MCF 10A (cell line): Measurements from ENCODE around the gene POLR1C. TPM values are rescaled to one million over a fixed set of nuclear protein-coding genes. Genes with fewer than 3 reads are reported as not detected.

Experiments
- BruUV-seq: library from RNA; stranded (reverse); fragments of 400-500 nt; replicated peaks from 2 replicates; lab custom pipeline; 2021; lab: Mats Ljungman, UMichigan
- CTCF ChIA-PET: fragments of 300-600 bp; sonication (Branson Sonifier 250); formaldehyde crosslinking; extraction: SDS; loops from one replicate; lab custom pipeline; 2021; ENCODE audit warnings: antibody characterized with exemption, inconsistent platforms; lab: Yijun Ruan, JAX
- POLR2A ChIA-PET: fragments of 300-600, 350-650 bp; sonication (Branson Sonifier 250); formaldehyde crosslinking; extraction: SDS; loops from one replicate; lab custom pipeline; 2020; ENCODE audit warnings: antibody characterized with exemption, inconsistent platforms; lab: Yijun Ruan, JAX
- DNase-seq: peaks from one replicate; pipeline ENCODE4 v3.0.0-alpha.2; 2018; ENCODE audit not compliant: unreplicated experiment
- H3K27ac Mint-ChIP-seq: one replicate; pipeline ENCODE4 v1.8.0; 2022; ENCODE audit warnings: mild to moderate bottlenecking, low read depth, mixed read lengths; ENCODE audit not compliant: unreplicated experiment
- H3K27me3 Mint-ChIP-seq: one replicate; pipeline ENCODE4 v1.8.0; 2022; ENCODE audit warnings: mixed read lengths; ENCODE audit not compliant: insufficient read depth, unreplicated experiment
- H3K36me3 Mint-ChIP-seq: one replicate; pipeline ENCODE4 v1.8.0; 2022; ENCODE audit warnings: mild to moderate bottlenecking, moderate library complexity, mixed read lengths; ENCODE audit not compliant: insufficient read depth, unreplicated experiment
- H3K4me1 Mint-ChIP-seq: one replicate; pipeline ENCODE4 v1.8.0; 2022; ENCODE audit warnings: mixed read lengths; ENCODE audit not compliant: insufficient read depth, unreplicated experiment
- H3K4me3 Mint-ChIP-seq: one replicate; pipeline ENCODE4 v1.8.0; 2022; ENCODE audit warnings: mild to moderate bottlenecking, moderate library complexity, mixed read lengths; ENCODE audit not compliant: unreplicated experiment
- H3K9me3 Mint-ChIP-seq: one replicate; pipeline ENCODE4 v1.8.0; 2022; ENCODE audit warnings: mixed read lengths; ENCODE audit not compliant: unreplicated experiment
- intact Hi-C: fragments of 100-400 bp; cut with micrococcal nuclease; formaldehyde crosslinking; loops from 2 replicates; pipeline ENCODE4 v1.14.1; 2022
- total RNA-seq: library from RNA; stranded (reverse); gene quantifications from 2 replicates; pipeline ENCODE4 v1.2.3, GENCODE V29; 2022
- TF ChIP-seq, protein P1 (sequence below): fragments of 200-600 bp; IDR thresholded peaks from one replicate; pipeline ENCODE4 v1.8.0; 2022; ENCODE audit warnings: antibody characterized with exemption, mild to moderate bottlenecking; ENCODE audit not compliant: unreplicated experiment

Gene POLR1C
- total RNA-seq, 1 experiment from 2014 or later: 63.6 TPM

DNA sequence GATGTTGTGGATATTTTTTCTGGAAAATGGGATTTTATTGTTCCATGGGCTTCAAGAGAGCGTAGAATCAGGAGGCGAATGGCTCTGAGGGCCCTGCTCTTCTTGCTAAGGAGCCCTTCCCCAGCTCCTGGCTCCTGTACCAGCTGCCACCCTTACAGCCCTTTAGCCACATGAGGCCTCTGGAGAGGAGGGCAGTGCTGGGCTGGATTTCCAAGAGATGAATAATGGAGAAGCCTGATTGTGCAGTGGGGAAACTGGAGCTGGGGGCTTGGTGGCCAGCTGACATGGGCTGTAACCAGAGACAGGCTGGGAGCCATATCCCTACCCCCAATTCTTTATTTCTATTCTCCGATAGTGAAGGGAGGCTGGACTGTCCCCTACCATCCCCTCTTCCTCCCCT is 16.0 kb upstream of the POLR1C start:
- intact Hi-C loops: no loop called here
- H3K27ac Mint-ChIP-seq: no peak overlapping the region
- no peak for DNase-seq
- peaks cover 88% of the 10 kb centered on the region for H3K36me3 Mint-ChIP-seq
- ChIA-PET CTCF (interaction anchor here (0.6 to 1.9 kb wide), 11 partner anchors 13 to 167 kb away, joined by 3 to 11 read pairs (median 3); partner anchors contain the start of genes POLR1C, YIPF3 and ZNF318), POLR2A (interaction anchor here (0.6 kb wide), 2 partner anchors 16 to 235 kb away, joined by 3 to 4 read pairs; partner anchors contain the start of genes POLR1C and YIPF3)
- TF ChIP-seq, protein P1, sequence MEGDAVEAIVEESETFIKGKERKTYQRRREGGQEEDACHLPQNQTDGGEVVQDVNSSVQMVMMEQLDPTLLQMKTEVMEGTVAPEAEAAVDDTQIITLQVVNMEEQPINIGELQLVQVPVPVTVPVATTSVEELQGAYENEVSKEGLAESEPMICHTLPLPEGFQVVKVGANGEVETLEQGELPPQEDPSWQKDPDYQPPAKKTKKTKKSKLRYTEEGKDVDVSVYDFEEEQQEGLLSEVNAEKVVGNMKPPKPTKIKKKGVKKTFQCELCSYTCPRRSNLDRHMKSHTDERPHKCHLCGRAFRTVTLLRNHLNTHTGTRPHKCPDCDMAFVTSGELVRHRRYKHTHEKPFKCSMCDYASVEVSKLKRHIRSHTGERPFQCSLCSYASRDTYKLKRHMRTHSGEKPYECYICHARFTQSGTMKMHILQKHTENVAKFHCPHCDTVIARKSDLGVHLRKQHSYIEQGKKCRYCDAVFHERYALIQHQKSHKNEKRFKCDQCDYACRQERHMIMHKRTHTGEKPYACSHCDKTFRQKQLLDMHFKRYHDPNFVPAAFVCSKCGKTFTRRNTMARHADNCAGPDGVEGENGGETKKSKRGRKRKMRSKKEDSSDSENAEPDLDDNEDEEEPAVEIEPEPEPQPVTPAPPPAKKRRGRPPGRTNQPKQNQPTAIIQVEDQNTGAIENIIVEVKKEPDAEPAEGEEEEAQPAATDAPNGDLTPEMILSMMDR: no peak
- H3K4me3 Mint-ChIP-seq: no peak overlapping the region
- no TSS peak for BruUV-seq
- no peaks in the 10 kb centered on the region for H3K27me3 Mint-ChIP-seq
- H3K9me3 Mint-ChIP-seq: no peaks in the 10 kb centered on the region
- peaks cover 13% of the 10 kb centered on the region for H3K4me1 Mint-ChIP-seq

DNA sequence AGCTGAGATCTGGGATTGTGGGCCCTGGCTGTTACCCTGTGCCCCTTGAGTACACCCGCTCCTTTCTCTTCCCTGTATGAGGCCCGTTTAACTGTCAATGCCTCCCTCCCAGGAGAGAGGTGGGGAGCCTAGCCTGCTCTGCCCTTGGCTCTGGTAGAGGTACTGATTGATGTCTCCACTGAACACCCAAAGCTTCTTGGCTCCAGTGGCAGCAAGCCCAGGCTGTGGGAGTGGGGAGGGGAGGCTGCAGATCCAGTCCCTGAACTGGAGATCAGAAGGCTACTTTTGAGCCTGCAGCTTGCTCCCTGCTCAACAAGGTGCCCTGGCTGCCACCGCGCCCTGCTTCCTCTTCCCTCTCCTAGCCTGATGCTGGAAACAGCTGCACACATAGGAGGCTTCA is 14.2 kb upstream of the POLR1C start:
- intact Hi-C loops: no loop called here
- Mint-ChIP-seq H3K36me3 (peaks cover 82% of the 10 kb centered on the region), H3K27me3 (no peaks in the 10 kb centered on the region), H3K9me3 (no peaks in the 10 kb centered on the region), H3K27ac (no peak overlapping the region), H3K4me1 (peaks cover 6% of the 10 kb centered on the region), H3K4me3 (no peak overlapping the region)
- CTCF ChIA-PET: interaction anchor here (0.6 to 6.4 kb wide), 4 partner anchors 8 to 241 kb away, joined by 3 to 93 read pairs (median 4); no protein-coding TSS in a partner anchor
- POLR2A ChIA-PET: interaction anchor here (1.0 to 1.4 kb wide), 3 partner anchors 7 to 15 kb away, joined by 3 to 4 read pairs (median 3); partner anchors contain the start of gene LRRC73
- TF ChIP-seq, protein P1: no peak
- no TSS peak for BruUV-seq
- no peak for DNase-seq

DNA sequence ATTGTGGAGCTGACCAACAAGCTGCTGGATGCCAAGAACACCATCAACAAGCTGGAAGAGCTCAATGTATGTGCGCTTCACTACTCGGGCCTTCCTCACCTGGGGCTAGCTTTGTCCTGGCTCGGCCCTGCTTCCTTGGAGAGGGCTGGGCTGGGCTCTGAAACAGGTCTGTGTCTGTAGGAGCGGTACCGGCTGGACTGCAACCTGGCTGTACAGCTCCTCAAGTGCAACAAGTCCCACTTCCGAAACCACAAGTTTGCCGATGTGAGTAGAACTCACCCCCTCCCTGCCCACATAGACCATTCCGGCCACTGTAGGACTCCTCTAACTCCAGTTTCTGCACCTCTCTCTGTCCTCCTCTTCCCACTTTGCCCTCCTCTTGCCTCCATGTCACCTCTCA is 13.4 kb upstream of the POLR1C start:
- Mint-ChIP-seq H3K36me3 (peaks cover 75% of the 10 kb centered on the region), H3K4me3 (no peak overlapping the region), H3K27ac (no peak overlapping the region), H3K4me1 (peaks cover 6% of the 10 kb centered on the region), H3K9me3 (no peaks in the 10 kb centered on the region), H3K27me3 (no peaks in the 10 kb centered on the region)
- DNase-seq: no peak
- intact Hi-C loops: no loop called here
- POLR2A ChIA-PET: interaction anchor here (1.1 to 1.4 kb wide), 3 partner anchors 10 to 56 kb away, joined by 3 to 4 read pairs (median 3); no protein-coding TSS in a partner anchor
- BruUV-seq: no TSS peak
- CTCF ChIA-PET: interaction anchor here (0.6 to 6.4 kb wide), 7 partner anchors 9 to 241 kb away, joined by 3 to 93 read pairs (median 4); no protein-coding TSS in a partner anchor
- TF ChIP-seq, protein P1: no peak

DNA sequence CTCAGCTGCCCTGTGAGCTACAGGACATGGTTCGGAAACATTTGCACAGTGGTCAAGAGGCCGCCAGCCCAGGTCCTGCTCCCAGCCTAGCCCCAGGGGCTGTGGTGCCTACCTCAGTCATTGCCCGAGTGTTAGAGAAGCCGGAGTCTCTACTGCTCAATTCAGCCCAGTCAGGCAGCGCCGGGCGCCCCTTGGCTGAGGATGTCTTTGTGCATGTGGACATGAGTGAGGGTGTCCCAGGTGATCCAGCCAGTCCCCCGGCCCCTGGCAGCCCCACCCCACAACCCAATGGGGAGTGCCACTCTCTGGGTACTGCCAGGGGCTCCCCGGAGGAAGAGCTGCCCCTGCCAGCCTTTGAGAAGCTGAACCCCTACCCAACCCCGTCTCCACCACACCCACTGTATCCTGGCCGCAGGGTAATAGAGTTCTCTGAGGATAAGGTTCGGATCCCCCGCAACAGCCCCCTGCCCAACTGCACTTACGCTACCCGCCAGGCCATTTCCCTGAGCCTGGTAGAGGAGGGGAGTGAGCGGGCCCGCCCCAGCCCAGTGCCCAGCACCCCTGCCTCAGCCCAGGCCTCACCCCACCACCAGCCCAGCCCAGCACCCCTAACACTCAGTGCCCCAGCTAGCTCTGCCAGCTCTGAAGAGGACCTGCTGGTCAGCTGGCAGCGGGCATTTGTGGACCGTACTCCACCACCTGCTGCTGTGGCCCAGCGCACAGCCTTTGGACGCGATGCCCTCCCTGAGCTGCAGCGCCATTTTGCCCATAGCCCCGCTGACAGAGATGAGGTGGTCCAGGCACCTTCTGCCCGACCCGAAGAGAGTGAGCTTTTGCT is 11.9 kb upstream of the POLR1C start:
- H3K36me3 Mint-ChIP-seq: peaks cover 61% of the 10 kb centered on the region
- TF ChIP-seq, protein P1: no peak
- DNase-seq: no peak
- intact Hi-C loops: no loop called here
- H3K9me3 Mint-ChIP-seq: no peaks in the 10 kb centered on the region
- H3K4me1 Mint-ChIP-seq: peaks cover 11% of the 10 kb centered on the region
- H3K27me3 Mint-ChIP-seq: no peaks in the 10 kb centered on the region
- no peak overlapping the region for H3K27ac Mint-ChIP-seq
- H3K4me3 Mint-ChIP-seq: no peak overlapping the region
- ChIA-PET CTCF (interaction anchor here (0.6 to 6.4 kb wide), 19 partner anchors 10 to 807 kb away, joined by 3 to 93 read pairs (median 8); partner anchors contain the start of genes DLK2 and DNPH1), POLR2A (interaction anchor here (0.6 to 3.3 kb wide), 7 partner anchors 9 to 526 kb away, joined by 3 to 29 read pairs (median 7); partner anchors contain the start of genes DNPH1, PEX6, POLR1C and YIPF3)
- BruUV-seq: no TSS peak
